ENCODE results near the gene CNN2.

GRCh38 chr19:1049800-1050199 is 23.4 kb downstream of the CNN2 start:
- TF ChIP-seq CTCF (IDR thresholded peaks at IDR 0.05; ENCODE audit: poor library complexity) (no peak), EZH2 (IDR thresholded peaks at IDR 0.05; ENCODE audit: borderline replicate concordance) (no peak)
